H1 (cell line): ENCODE results near the gene RIMS3. TPM values are rescaled to one million over a fixed set of nuclear protein-coding genes. Genes with fewer than 3 reads are reported as not detected.

Experiments used
- MAFK ChIP-seq: IDR thresholded peaks from 2 replicates; pipeline ENCODE4 v1.6.1; 2012; ENCODE audit warnings: low read depth, mild to moderate bottlenecking, improper control_type of control experiment, low read length
- TEAD4 ChIP-seq: IDR thresholded peaks from 2 replicates; pipeline ENCODE4 v1.6.1; 2012; ENCODE audit warnings: low read depth, low read length, inconsistent platforms, mixed read lengths
- ZNF274 ChIP-seq: IDR thresholded peaks from 2 replicates; pipeline ENCODE4 v1.7.0; 2012; ENCODE audit warnings: low read length, borderline replicate concordance; ENCODE audit errors: extremely low read depth
- polyA plus RNA-seq, 7 experiments: library from polyadenylated mRNA; depleted of rRNA in 3 of 7; stranded (reverse) in 5 of 7; unstranded in 2 of 7; fragments of >200 nt in 5 of 7; fragments of 200-250 nt in 2 of 7; gene quantifications; 1 replicate in 5 of 7; 2 replicates in 1 of 7; 4 replicates in 1 of 7; pipeline versions ENCODE4 v1.2.1 to v1.2.3, GENCODE V29; 2011 to 2013; ENCODE audit warnings: missing spikeins in 2 of 7, mixed read lengths in 2 of 7
- total RNA-seq: library from RNA; stranded (reverse); fragmentation: NEBNext Ultra II Directional; extraction: Animal tissue kit (Norgen Biotek cat#: 25700); gene quantifications from 2 replicates; pipeline ENCODE4 v1.2.1, GENCODE V29; 2021

RIMS3 gene
- total and polyA plus RNA-seq, 2 of the 8 experiments (the other 6 are each of a cell fraction or from before 2014, with no cell fraction given), result 13.3 to 20.6 TPM

DNA sequence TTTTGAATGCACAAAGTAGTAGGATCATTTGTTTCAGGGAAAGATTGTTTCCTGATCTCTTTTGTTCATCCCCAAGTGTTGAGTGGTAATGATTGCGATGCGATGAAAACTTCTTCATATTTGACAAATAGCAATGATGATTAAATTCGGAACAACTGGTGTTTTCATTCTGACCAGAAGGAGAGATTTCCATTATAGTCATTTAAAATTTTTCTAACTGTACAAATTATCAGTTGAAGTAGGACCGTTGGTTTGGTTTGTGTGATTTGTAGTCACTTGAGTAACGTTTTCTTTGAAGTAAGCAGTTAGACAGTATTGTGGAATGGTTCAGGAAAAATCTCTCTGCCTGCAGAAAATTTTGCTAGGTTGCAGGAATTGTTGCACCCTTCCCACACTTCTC lies 32.0 kb upstream of the RIMS3 start (continued):
- TF ChIP-seq MAFK, result no peak
- no peak for TF ChIP-seq TEAD4
- TF ChIP-seq ZNF274, result no peak
